GM18505 (cell line): ENCODE measurements around the gene SPATA6L.

Experiments
- ATAC-seq: cut with Tn5 transposase; IDR thresholded peaks from one replicate; pipeline ENCODE4 v1.9.1; 2021; ENCODE audit not compliant: unreplicated experiment
- POLR2A ChIP-seq: IDR thresholded peaks from 4 replicates; pipeline ENCODE4 v1.6.1; 2011; ENCODE audit warnings: borderline replicate concordance; ENCODE audit not compliant: insufficient read depth, insufficient read length; ENCODE audit errors: extremely low read depth

SPATA6L gene

DNA sequence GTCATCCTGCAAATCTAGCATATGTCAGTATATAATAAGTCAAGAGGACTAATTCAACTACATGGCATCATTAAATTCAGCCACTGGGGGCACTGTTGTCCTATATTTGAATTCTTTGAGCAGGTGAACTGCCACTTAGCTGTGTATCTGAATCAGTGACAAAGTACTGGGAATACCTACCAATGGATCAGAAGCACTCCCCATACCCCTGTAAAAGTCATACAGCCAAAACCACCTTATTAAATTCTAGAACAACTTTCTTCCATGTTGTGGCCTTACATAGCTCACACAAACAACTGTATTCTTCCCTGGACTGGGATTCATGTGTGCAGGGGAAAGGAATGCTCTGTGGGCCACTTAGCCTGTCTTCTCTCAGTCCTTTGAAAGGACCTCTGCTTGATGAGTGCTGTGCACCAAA lies 61.6 kb downstream of the SPATA6L start:
- no peak for TF ChIP-seq POLR2A
- peak; percentile 62 for ATAC-seq

DNA sequence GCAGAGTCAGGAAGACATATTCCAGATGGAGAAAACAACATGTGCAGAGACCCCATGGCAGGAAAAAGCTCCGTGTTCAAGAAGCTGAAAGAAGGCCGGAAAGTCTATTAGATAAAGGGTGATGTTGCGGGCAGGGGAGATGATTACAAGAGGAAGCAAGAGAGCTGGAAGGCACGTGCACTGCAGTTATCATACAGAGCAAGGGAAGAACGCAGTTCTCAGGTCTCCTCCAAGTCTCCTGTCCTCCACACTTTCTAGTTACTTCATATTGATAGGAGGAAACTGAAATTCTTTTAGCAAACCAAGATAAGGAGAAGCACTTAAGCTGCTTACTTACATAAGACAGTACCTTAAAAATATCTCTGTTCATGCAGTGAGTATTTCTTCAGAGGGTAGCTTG lies 62.5 kb downstream of the SPATA6L start:
- ATAC-seq, result no peak
- no peak for TF ChIP-seq POLR2A

DNA sequence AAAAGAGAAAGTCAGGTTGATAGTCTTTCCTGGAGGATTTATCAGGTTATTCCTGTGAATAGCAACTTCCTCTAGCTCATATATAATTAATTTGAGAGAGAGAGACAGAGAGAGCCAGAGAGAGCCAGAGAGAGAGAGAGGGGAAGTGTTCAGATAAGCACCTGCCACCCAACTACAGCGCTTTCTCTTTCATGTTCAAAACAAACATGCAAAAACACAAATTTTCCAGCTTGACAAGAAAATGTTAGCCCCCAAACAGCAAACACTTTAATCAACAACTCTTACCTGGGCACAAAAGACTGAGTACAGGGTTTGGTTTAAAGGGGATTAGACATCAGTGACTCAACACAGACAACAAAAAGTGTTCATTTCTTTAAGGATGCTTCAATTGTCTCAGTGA lies 65.9 kb downstream of the SPATA6L start:
- no peak for ATAC-seq
- TF ChIP-seq POLR2A, result no peak

DNA sequence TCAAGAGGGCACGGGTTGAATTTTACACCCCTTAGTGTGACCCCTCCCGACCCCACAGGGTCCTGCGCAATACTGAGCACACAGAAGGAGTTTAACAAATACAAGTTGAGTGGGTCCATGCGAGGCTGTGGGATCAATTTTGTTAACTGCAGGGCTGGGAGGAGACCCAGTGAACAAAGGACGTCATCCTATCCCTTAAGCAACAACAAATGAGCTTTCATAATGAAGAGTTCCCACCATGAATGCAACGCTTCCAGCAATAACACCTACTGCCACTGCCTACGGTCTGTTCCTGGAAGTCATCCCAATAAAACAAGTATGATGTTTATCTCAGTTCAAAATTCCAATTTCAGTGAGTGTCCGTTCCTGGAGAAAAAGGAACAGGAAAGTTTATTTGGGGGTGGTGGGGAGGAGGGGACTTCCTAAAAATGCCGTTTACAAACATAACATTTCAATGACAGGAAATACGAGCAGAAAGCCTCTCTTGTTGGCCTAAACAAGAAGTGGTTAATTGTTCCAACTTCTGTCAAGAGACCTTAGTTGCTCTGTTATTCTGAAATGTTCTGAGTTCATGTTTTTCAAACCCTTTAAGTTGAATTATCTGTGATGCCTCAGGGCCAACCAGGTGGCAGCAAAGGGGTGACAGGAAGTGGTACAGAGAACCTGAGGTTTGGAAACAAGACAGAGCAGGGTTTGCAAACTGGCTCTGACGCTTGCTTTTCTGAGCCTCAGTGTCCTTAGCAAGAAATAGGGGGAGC lies 69.9 kb downstream of the SPATA6L start:
- TF ChIP-seq POLR2A, result no peak
- ATAC-seq, result no peak

DNA sequence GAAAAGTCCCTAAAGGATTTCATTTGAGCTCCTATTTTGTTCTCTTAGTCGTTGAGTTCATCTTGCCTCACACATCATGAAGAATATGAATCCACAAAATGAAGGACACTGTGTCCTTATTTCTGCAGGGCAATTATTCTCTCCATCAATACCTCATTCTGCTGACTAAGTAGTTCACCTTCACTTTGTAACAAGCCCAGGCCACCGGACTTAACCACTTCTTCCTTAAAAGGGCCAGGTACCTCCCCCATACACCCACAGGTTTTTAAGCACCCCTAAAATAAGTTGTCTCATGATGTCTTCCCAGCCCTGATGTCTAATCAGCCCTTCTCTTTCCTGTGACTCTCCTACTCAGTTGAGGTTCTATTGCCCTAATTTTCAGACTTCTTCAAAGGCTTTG lies 71.3 kb downstream of the SPATA6L start:
- no peak for TF ChIP-seq POLR2A
- no peak for ATAC-seq

DNA sequence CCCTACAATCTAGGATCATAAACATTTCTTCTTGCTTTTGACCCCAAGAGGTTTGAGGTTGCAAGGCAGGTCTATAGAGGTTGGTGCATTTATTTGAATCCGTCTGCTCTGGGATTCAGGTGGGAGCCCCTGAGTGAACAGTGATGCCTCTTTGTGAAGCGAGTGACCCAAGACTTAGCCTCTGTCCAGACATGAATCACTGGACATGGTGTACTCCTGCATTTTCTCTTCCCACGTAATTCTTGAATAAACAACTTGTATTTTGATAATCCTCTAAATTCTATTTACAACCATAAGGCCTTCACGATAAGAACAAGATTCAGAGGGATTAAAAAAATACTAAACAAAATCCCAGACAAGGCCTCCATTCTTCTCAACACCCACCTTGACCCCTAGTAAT lies 71.7 kb downstream of the SPATA6L start:
- TF ChIP-seq POLR2A, result no peak

DNA sequence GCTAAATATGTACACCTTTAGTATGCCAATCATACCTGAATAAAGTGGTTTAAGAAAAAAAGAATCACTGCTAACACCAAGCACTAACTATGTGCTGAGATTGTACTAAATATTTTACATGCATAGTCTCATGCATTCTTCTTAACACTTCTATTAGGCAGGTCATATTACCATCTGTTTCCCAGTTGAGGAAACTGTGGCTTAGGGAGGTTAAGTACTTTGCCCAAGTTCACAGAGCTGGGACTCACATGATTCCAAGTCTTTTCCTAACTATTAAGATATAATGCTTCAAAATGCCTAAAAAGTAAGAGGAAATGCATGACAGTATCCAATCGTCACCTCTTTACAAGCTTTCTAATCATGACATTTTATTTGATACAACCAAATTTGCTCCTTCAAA lies 73.4 kb downstream of the SPATA6L start:
- no peak for TF ChIP-seq POLR2A
- no peak for ATAC-seq

More for the DNA sequence above, 71.7 kb downstream of the SPATA6L start:
- ATAC-seq, result no peak

DNA sequence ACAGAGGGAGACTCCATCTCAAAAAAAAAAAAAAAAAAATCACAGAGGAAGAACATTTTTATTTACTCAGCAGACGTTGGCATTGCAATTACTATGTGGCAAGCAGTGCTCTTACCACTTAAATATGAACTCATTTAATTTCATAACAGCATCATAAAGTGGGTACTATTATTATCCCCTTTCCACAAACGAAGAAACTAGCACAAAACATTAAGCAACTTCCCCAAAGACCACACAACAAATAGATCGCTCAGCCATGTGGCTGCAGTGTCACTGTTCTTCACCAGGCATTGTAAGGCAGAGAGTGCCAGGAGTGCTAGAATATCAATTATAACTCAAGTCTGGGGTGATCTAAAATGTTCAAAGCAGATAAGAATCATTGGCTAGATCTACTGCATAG lies 74.0 kb downstream of the SPATA6L start:
- no peak for TF ChIP-seq POLR2A
- ATAC-seq, result no peak

DNA sequence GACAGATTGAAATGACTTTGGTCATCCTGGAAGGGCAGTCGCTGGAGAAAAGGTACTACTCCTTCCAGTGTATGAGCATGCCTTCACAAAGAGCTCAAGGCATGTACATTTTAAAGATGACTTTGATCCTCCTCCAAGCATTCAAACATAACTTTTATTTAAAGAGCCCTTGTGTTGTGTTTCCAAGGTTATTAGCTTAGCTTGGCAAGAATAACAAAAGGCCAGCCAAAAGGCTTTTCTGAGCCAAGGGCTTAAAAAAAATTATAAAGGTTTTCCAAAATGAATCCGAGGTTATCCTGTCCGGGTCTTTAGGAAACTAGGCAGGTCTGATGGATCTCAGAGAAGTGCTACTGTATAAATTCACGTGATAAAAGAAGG lies 75.2 kb downstream of the SPATA6L start:
- ATAC-seq, result no peak
- no peak for TF ChIP-seq POLR2A

DNA sequence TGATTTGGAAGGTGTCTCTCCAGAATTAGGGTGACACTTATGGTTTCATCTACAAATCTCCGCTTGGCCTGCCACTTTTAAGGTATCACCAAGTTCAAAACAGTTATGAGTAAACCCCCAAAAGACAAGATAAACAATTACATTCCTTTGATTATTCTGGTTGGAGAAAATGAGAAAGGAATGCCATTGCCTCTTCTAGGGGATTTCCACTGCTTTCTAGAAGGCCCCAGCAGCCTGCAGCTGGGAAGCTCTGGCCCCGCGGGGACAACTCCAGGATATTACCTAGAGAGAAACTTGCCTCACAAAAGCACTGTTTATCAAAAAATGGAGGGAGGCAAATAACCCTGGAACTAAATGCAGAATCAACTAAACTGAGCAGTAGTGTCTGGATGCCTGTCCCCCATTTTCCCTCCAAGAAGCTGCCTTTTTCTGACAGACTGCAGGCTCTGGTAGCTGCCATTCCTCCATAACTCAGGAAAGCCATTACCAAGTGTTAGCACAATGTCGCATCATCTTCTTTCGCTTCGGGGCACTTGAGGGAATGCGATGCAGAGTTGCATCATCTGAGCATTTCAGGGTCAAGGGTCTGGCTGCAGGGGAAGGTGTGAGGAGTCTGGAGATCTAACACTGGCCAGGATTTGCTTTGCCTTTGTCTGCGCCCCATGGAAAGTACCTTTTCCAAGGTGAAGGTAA lies 75.7 kb downstream of the SPATA6L start:
- TF ChIP-seq POLR2A, result no peak
- no peak for ATAC-seq

DNA sequence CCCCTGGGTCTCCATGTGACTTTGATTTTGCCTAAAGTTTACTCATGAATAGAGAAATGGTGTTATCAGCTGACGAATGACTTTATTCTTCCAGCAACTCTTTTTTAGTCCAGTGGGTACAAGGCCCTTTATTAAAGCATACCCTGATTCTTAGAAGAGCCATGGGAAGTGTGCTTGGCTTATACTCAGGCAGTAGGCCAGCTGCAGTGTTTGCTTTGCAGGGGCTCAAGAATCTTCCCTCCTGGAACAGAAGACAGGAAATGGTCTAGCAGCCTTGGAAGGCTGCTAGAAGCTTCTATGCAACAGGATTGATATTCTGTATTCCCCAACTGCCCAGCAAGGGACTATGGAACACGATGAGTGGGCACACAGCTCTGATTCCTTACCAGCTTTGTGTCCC lies 77.6 kb downstream of the SPATA6L start:
- no peak for TF ChIP-seq POLR2A
- no peak for ATAC-seq

DNA sequence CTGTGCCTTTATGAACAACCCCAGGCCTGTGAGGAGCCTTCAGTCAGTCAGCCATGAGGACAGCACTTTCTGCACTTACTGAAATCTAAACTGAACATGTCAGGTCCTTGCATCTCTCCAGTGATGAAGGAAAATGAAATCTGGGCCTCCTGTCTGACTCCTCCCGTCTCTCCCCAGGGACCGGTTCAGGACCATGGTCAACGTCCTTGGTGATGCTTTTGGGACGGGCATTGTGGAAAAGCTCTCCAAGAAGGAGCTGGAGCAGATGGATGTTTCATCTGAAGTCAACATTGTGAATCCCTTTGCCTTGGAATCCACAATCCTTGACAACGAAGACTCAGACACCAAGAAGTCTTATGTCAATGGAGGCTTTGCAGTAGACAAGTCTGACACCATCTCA lies 81.1 kb downstream of the SPATA6L start:
- no peak for TF ChIP-seq POLR2A
- no peak for ATAC-seq

DNA sequence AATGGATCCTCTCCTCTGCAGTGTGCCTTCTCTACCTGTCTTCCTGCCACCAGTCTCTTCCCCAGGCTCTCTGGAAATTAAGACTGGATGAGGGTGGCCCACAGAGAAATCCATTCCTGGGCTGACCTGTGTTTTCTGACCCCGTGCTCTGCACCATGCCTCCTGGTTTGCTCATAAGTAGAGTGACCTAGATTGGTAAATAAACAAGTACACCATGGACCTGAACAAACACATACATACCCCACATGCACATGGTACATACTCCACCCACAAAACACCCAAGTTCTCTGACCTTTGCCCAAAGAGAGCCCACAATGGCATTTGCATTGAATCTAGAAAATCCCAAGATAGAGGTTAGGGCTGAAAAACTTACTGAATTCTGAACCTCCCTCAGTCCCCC lies 81.6 kb downstream of the SPATA6L start:
- no peak for TF ChIP-seq POLR2A
- no peak for ATAC-seq

DNA sequence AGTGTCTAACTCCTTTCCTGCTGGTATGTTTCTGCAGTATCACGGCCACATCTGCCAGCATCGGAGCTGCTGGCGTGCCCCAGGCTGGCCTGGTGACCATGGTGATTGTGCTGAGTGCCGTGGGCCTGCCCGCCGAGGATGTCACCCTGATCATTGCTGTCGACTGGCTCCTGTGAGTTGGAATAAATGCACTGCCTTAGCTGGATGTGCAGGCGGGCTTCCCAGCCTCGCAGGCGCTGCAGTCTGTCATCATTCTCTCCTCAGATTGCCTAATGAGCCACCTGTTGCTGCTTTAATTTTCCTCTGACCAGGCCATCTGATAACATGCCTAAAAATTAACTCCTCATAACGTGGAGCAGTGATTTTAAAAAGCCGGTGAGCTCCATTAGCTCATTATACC lies 83.3 kb downstream of the SPATA6L start:
- no peak for TF ChIP-seq POLR2A
- ATAC-seq, result no peak
